HFF-Myc (cell line): ENCODE results near the gene ZNF652.
"Not testable (repeated sequence)": the region's sequence is repeated elsewhere in the genome, so short reads cannot be mapped to it uniquely, and the experiment has no call there.

Experiments used
- DNase-seq: peaks from one replicate; pipeline ENCODE4 v3.0.0-alpha.2; 2011; ENCODE audit warnings: low read depth; ENCODE audit errors: extremely low read depth
- H3K4me3 ChIP-seq: replicated peaks from 2 replicates; pipeline ENCODE4 v1.5.1; 2011; ENCODE audit warnings: low read depth, mild to moderate bottlenecking, control low read depth, low read length
- TF ChIP-seq, protein P1 (sequence below): IDR thresholded peaks from 2 replicates; pipeline ENCODE4 v1.5.1; 2012; ENCODE audit warnings: mild to moderate bottlenecking, low read depth, low read length, control low read depth; ENCODE audit errors: missing control alignments

ZNF652 gene

DNA sequence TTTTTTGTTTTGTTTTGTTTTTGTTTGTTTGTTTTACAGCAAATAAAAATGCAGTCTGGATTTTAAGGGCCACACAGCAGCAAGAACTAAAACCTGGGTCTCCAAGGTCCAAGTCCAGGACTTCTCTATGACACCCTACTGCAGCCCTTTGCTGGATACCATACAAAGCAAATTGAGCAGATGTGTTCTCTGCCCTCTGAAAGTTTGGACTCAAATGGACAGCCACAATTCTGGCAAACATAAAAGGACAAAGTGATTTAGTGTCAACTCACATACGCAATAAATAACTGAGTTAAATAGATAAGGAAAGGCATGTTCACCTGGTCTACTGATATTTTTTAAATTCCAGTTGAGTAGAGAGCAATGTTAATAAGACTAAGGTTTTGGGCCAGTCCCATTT lies 7.7 kb upstream of the ZNF652 start:
- no peak overlapping the region for H3K4me3 ChIP-seq
- DNase-seq, result no peak
- TF ChIP-seq, protein P1, sequence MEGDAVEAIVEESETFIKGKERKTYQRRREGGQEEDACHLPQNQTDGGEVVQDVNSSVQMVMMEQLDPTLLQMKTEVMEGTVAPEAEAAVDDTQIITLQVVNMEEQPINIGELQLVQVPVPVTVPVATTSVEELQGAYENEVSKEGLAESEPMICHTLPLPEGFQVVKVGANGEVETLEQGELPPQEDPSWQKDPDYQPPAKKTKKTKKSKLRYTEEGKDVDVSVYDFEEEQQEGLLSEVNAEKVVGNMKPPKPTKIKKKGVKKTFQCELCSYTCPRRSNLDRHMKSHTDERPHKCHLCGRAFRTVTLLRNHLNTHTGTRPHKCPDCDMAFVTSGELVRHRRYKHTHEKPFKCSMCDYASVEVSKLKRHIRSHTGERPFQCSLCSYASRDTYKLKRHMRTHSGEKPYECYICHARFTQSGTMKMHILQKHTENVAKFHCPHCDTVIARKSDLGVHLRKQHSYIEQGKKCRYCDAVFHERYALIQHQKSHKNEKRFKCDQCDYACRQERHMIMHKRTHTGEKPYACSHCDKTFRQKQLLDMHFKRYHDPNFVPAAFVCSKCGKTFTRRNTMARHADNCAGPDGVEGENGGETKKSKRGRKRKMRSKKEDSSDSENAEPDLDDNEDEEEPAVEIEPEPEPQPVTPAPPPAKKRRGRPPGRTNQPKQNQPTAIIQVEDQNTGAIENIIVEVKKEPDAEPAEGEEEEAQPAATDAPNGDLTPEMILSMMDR, result no peak

DNA sequence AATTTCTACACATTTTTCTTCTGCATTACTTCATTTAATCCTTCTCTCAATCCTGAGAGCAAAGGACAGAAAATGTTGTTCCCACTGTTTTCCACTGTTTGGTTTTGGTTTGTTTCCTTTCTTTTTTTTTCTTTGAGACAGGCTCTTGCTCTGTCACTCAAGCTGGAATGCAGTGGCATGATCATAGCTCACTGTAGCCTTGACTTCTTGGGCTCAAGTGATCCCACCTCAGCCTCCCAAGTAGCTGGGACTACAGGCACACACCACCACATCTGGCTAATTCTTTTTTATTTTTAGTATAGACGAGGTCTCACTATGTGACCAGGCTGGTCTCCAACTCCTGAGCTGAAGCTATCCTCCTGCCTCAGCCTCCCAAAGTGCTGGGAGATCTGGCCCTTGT lies 7.0 kb upstream of the ZNF652 start:
- TF ChIP-seq, protein P1, result no peak
- DNase-seq, result no peak
- no peak overlapping the region for H3K4me3 ChIP-seq

DNA sequence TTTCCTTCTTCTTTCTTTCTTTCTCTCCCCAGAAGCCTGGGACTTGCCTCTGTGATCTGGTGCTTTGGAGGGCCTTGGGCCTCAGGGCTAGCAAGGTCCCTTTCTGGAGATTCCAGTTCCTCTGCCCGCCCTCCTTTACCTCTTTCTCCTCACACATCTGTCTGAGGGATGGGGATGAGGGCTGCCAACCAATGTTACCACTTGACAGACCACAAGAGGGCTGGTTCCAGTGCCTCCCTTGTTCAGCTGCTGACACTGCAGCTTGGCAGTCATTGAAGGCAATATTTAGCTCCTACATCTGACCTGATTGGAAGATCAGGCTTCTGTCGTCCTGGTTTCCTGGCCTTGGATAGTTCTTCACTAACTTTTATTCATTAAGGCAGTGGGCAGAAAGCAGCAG lies 3.6 kb upstream of the ZNF652 start:
- DNase-seq, result no peak
- TF ChIP-seq, protein P1, result no peak
- no peak overlapping the region for H3K4me3 ChIP-seq

DNA sequence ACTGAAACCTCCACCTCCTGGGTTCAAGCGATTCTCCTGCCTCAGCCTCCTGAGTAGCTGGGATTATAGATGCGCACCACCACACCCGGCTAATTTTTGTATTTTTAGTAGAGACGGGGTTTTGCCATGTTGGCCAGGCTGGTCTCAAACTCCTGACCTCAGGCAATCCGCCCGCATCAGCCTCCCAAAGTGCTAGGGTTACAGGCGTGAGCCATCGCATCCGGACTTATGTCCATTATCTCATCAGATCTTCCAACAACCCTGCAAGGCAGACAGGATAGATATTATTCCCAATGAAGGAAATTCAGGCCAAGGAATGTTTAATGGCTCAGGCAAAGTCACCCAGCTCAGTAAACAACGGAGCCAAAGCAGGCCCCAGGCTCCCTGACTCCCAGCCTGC lies 3.1 kb upstream of the ZNF652 start:
- H3K4me3 ChIP-seq, DNase-seq: not testable (repeated sequence)

DNA sequence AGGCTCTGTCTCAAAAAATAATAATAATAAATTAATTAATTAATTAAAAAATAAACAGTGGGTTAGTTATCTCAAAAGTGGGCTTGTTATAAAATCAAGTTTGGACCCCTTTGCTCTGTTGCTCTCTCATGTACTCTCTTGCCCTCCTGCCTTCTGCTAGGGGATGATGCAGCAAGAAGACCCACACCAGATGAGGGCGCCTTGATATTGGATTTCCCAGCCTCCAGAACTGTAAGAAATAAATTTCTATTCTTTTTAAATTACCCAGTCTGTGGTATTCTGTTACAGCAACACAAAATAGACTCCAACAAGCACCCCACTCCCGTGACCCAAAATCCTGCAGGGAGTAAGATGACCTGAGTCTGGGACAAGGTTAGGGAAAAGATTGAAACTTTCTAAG lies 2.1 kb upstream of the ZNF652 start:
- DNase-seq, result no peak
- no peak overlapping the region for H3K4me3 ChIP-seq
- TF ChIP-seq, protein P1, result no peak

DNA sequence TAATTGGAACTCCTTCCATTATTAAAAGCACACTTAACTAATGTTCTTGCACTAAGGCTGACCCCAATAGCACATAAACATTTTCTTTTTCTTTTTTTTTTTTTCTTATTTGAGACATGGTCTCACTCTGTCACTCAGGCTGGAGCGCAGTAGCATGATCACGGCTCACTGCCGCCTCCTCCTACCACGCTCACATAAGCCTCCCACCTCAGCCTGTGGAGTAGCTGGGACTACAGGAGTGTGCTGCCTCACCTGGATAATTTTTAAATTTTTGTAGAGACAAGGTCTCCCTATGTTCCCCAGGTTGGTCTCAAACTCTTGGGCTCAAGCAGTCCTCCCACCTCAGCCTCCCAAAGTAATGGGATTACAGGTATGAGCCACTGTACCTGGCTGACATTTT lies 1.2 kb upstream of the ZNF652 start:
- TF ChIP-seq, protein P1, result no peak
- no peak overlapping the region for H3K4me3 ChIP-seq
- DNase-seq, result no peak

DNA sequence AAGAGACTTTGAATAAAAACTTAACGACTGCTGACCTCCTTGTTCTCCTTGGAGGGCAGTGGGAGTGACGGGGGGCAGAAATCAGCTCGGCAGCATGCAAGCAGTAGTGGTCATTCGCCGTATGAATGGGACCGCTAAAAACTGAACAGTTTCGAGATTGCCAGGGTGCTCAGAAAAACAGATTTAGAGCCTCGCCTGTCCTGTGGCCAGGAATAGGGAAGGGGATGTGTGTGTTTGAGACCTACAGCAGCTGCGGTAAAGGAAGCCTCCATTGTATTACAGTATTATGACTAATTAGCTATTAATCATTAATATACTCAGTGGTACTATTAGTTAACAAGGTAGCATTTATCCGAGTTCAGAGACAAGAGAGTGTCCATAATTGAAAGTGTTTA lies 670 bp upstream of the ZNF652 start:
- H3K4me3 ChIP-seq, result peak overlapping the region; percentile 84
- no peak for DNase-seq
- TF ChIP-seq, protein P1, result no peak
